NT2/D1 (cell line): ENCODE measurements around the gene ST6GALNAC4.

Experiments
- DNase-seq: peaks from one replicate; pipeline ENCODE4 v3.0.0-alpha.2; 2011; ENCODE audit warnings: low read depth, low spot score
- H3K27me3 ChIP-seq: 2 replicates; pipeline ENCODE4 v1.6.0; 2011; ENCODE audit warnings: mild to moderate bottlenecking; ENCODE audit not compliant: insufficient read length, insufficient read depth
- H3K36me3 ChIP-seq: 2 replicates; pipeline ENCODE4 v1.6.1; 2011; ENCODE audit warnings: mild to moderate bottlenecking, low read length, mixed read lengths; ENCODE audit not compliant: insufficient read depth, insufficient read length
- H3K4me1 ChIP-seq: 2 replicates; pipeline ENCODE4 v1.5.1; 2011; ENCODE audit not compliant: insufficient read depth, insufficient read length
- H3K4me3 ChIP-seq: 2 replicates; pipeline ENCODE4 v1.5.1; 2011; ENCODE audit warnings: low read depth; ENCODE audit not compliant: insufficient read length
- H3K9ac ChIP-seq: 2 replicates; pipeline ENCODE4 v1.6.0; 2011; ENCODE audit warnings: low read depth; ENCODE audit not compliant: insufficient read length
- H3K9me3 ChIP-seq: 2 replicates; pipeline ENCODE4 v1.5.1; 2011; ENCODE audit warnings: mild to moderate bottlenecking, low read length; ENCODE audit not compliant: insufficient read depth
- SUZ12 ChIP-seq: IDR thresholded peaks from 2 replicates; pipeline ENCODE4 v1.6.1; 2011; ENCODE audit not compliant: insufficient read length, insufficient read depth; ENCODE audit errors: extremely low read depth
- YY1 ChIP-seq: IDR thresholded peaks from 2 replicates; pipeline ENCODE4 v1.6.1; 2011; ENCODE audit not compliant: insufficient read length, insufficient read depth
- ZNF274 ChIP-seq: IDR thresholded peaks from 2 replicates; pipeline ENCODE4 v1.6.1; 2011; ENCODE audit warnings: mild to moderate bottlenecking, low read depth, low read length

The ST6GALNAC4 gene

GRCh38 chr9:127941062-127941960 lies 24.5 kb upstream of the ST6GALNAC4 start:
- Histone ChIP-seq H3K9me3 (no peaks in the 10 kb centered on the region), H3K36me3 (peaks cover 65% of the 10 kb centered on the region), H3K27me3 (no peaks in the 10 kb centered on the region), H3K9ac (peak overlapping the region; percentile 44), H3K4me3 (no peak overlapping the region), H3K4me1 (peaks cover 12% of the 10 kb centered on the region)
- TF ChIP-seq SUZ12 (no peak), YY1 (no peak), ZNF274 (no peak)
- DNase-seq = no peak

- Histone ChIP-seq H3K4me1 (peaks cover 13% of the 10 kb centered on the region), H3K9ac (no peak overlapping the region), H3K27me3 (no peaks in the 10 kb centered on the region), H3K9me3 (no peaks in the 10 kb centered on the region), H3K36me3 (peaks cover 65% of the 10 kb centered on the region), H3K4me3 (no peak overlapping the region)
- DNase-seq = no peak
- TF ChIP-seq YY1 (no peak), ZNF274 (no peak), SUZ12 (no peak)
Observed at GRCh38 chr9:127940593-127940992, 23.8 kb upstream of the ST6GALNAC4 start.

- DNase-seq = no peak
- H3K9me3 ChIP-seq = no peaks in the 10 kb centered on the region
- TF ChIP-seq YY1 (no peak), ZNF274 (no peak), SUZ12 (no peak)
- H3K27me3 ChIP-seq = no peaks in the 10 kb centered on the region
- peaks cover 57% of the 10 kb centered on the region for H3K36me3 ChIP-seq
- H3K4me3 ChIP-seq = no peak overlapping the region
- H3K4me1 ChIP-seq = peaks cover 16% of the 10 kb centered on the region
- H3K9ac ChIP-seq = peak overlapping the region; percentile 24
Observed at GRCh38 chr9:127938298-127938690, 21.5 kb upstream of the ST6GALNAC4 start.

GRCh38 chr9:127937388-127938297 lies 20.8 kb upstream of the ST6GALNAC4 start, which contains the start of gene DPM2:
Gene DPM2 (minus strand): TSS chr9:127937854. CDS start chr9:127937820, 34 bp downstream.
- peaks cover 15% of the 10 kb centered on the region for H3K4me1 ChIP-seq
- no peaks in the 10 kb centered on the region for H3K9me3 ChIP-seq
- TF ChIP-seq SUZ12 = no peak
- no peak for TF ChIP-seq YY1
- no peak for TF ChIP-seq ZNF274
- H3K27me3 ChIP-seq = no peaks in the 10 kb centered on the region
- H3K4me3 ChIP-seq = peak within 1 kb of the TSS; percentile 81
- H3K9ac ChIP-seq = peak within 1 kb of the TSS; percentile 96
- H3K36me3 ChIP-seq = peaks cover 51% of the 10 kb centered on the region
- peak; percentile 86 for DNase-seq

GRCh38 chr9:127937056-127937387 lies 20.2 kb upstream of the ST6GALNAC4 start:
- no peak for DNase-seq
- H3K4me3 ChIP-seq = peak overlapping the region; percentile 81
- peaks cover 9% of the 10 kb centered on the region for H3K4me1 ChIP-seq
- TF ChIP-seq SUZ12 = no peak
- no peaks in the 10 kb centered on the region for H3K9me3 ChIP-seq
- peaks cover 45% of the 10 kb centered on the region for H3K36me3 ChIP-seq
- H3K27me3 ChIP-seq = no peaks in the 10 kb centered on the region
- peak overlapping the region; percentile 96 for H3K9ac ChIP-seq

- Histone ChIP-seq H3K4me1 (peaks cover 12% of the 10 kb centered on the region), H3K36me3 (peaks cover 39% of the 10 kb centered on the region), H3K9me3 (no peaks in the 10 kb centered on the region), H3K27me3 (no peaks in the 10 kb centered on the region), H3K9ac (peak overlapping the region; percentile 96), H3K4me3 (peak overlapping the region; percentile 81)
- no peak for DNase-seq
- TF ChIP-seq YY1 (no peak), SUZ12 (no peak), ZNF274 (no peak)
Observed at GRCh38 chr9:127936347-127936852, 19.6 kb upstream of the ST6GALNAC4 start.
